Liver (tissue), 9 donors: ENCODE data around the gene MED25. TPM values are rescaled to one million over a fixed set of nuclear protein-coding genes. Genes with fewer than 3 reads are reported as not detected.

Experiments used
- DNase-seq: peaks from one replicate; pipeline ENCODE4 v3.0.0-alpha.2; 2017; ENCODE audit warnings: low spot score
- H3K27ac ChIP-seq, 2 donors: one replicate each; pipeline ENCODE4 v1.7.0; 2013; ENCODE audit warnings: inconsistent platforms in 2 of 2, low read length in 2 of 2, control low read depth in 1 of 2, low read depth in 1 of 2, mild to moderate bottlenecking in 1 of 2
- H3K27me3 ChIP-seq, 4 donors: one replicate each; pipeline versions ENCODE4 v1.6.1 to v1.7.0; 2013; ENCODE audit warnings: low read length in 3 of 4, inconsistent platforms in 1 of 4, mild to moderate bottlenecking in 1 of 4, moderate library complexity in 1 of 4; ENCODE audit not compliant: control insufficient read depth in 4 of 4, insufficient read depth in 4 of 4
- H3K36me3 ChIP-seq, 4 donors: one replicate each; pipeline versions ENCODE4 v1.6.1 to v1.7.0; 2013; ENCODE audit warnings: low read length in 3 of 4, mild to moderate bottlenecking in 3 of 4, low read depth in 1 of 4, moderate library complexity in 1 of 4; ENCODE audit not compliant: control insufficient read depth in 4 of 4, insufficient read depth in 3 of 4
- H3K4me1 ChIP-seq, 4 donors: one replicate each; pipeline versions ENCODE4 v1.6.1 to v1.7.0; 2013; ENCODE audit warnings: low read length in 3 of 4, mild to moderate bottlenecking in 3 of 4, moderate library complexity in 1 of 4; ENCODE audit not compliant: control insufficient read depth in 4 of 4, insufficient read depth in 4 of 4
- H3K4me3 ChIP-seq, 3 donors: one replicate each; pipeline versions ENCODE4 v1.6.1 to v1.7.0; 2013; ENCODE audit warnings: low read length in 3 of 3, control low read depth in 1 of 3, low read depth in 1 of 3, mild to moderate bottlenecking in 1 of 3
- H3K9ac ChIP-seq, 2 donors: one replicate each; pipeline ENCODE4 v1.7.0; 2013; ENCODE audit warnings: low read length in 2 of 2, mild to moderate bottlenecking in 2 of 2, moderate library complexity in 2 of 2, control low read depth in 1 of 2, low read depth in 1 of 2
- H3K9me3 ChIP-seq, 4 donors: one replicate each; pipeline versions ENCODE4 v1.6.1 to v1.7.0; 2013; ENCODE audit warnings: low read length in 3 of 4; ENCODE audit not compliant: control insufficient read depth in 4 of 4
- ATF3 ChIP-seq: IDR thresholded peaks from 2 replicates; pipeline ENCODE4 v1.6.1; 2016; ENCODE audit warnings: antibody characterized with exemption
- CTCF ChIP-seq: fragments of 150-350 bp; IDR thresholded peaks from 2 replicates; pipeline ENCODE4 v1.5.1; 2017; ENCODE audit warnings: improper control_type of control experiment, low read depth, low read length; ENCODE audit not compliant: missing input control
- EGR1 ChIP-seq, 2 donors: IDR thresholded peaks; 2 replicates each; pipeline ENCODE4 v1.6.1; 2016 to 2018; ENCODE audit warnings: antibody characterized with exemption in 2 of 2, low read depth in 2 of 2
- FOXA1 ChIP-seq: IDR thresholded peaks from 2 replicates; pipeline ENCODE4 v1.6.1; 2016; ENCODE audit warnings: antibody characterized with exemption
- FOXA2 ChIP-seq: IDR thresholded peaks from 2 replicates; pipeline ENCODE4 v1.6.1; 2016; ENCODE audit warnings: antibody characterized with exemption
- GABPA ChIP-seq, 2 donors: IDR thresholded peaks in 1 of 2; conservative IDR thresholded peaks in 1 of 2; 2 replicates each; pipeline ENCODE4 v1.6.1; 2016; ENCODE audit warnings: antibody characterized with exemption in 2 of 2, mild to moderate bottlenecking in 1 of 2, moderate library complexity in 1 of 2
- HNF4G ChIP-seq: IDR thresholded peaks from 2 replicates; pipeline ENCODE4 v1.6.1; 2016; ENCODE audit warnings: antibody characterized with exemption
- JUND ChIP-seq, 2 donors: IDR thresholded peaks; 2 replicates each; pipeline ENCODE4 v1.6.1; 2016; ENCODE audit warnings: antibody characterized with exemption in 2 of 2
- MAX ChIP-seq: IDR thresholded peaks from 2 replicates; pipeline ENCODE4 v1.6.1; 2016; ENCODE audit warnings: antibody characterized with exemption
- NR2F2 ChIP-seq: IDR thresholded peaks from 2 replicates; pipeline ENCODE4 v1.6.1; 2016; ENCODE audit warnings: antibody characterized with exemption
- REST ChIP-seq: IDR thresholded peaks from 2 replicates; pipeline ENCODE4 v1.6.1; 2016; ENCODE audit warnings: antibody characterized with exemption, mild to moderate bottlenecking
- RXRA ChIP-seq, 2 donors: IDR thresholded peaks; 2 replicates each; pipeline ENCODE4 v1.6.1; 2017 to 2018; ENCODE audit warnings: antibody characterized with exemption in 2 of 2, mild to moderate bottlenecking in 1 of 2
- YY1 ChIP-seq: IDR thresholded peaks from 2 replicates; pipeline ENCODE4 v1.6.1; 2016; ENCODE audit warnings: antibody characterized with exemption, mild to moderate bottlenecking
- ZBTB33 ChIP-seq: IDR thresholded peaks from 2 replicates; pipeline ENCODE4 v1.6.1; 2016; ENCODE audit warnings: antibody characterized with exemption
- WGBS: extraction: QIAGEN DNeasy Blood & Tissue Kit; methylation state at CpG from one replicate; pipeline ENCODE4 v1.1.7; 2013; 5-methylcytosine and 5-hydroxymethylcytosine counted together
- polyA plus RNA-seq, 2 donors: library from polyadenylated mRNA; stranded (reverse) in 1 of 2; unstranded in 1 of 2; fragments of 200-250 nt in 1 of 2; fragments of >200 nt in 1 of 2; fragmentation: Nextera tagmentation in 1 of 2; extraction: Ambion mirVana in 1 of 2; gene quantifications; one replicate each; pipeline versions ENCODE4 v1.2.1 to v1.2.3, GENCODE V29; 2013 to 2015
- total RNA-seq, 2 donors: library from RNA; depleted of rRNA; stranded (reverse); fragments of >200 nt; gene quantifications; one replicate each; pipeline ENCODE4 v1.2.3, GENCODE V29; 2014
- donor health status: healthy.
- donor health status: healthy.
- donor health status: healthy.
- donor health status: healthy.
- donor health status: healthy.

The MED25 gene
- total and polyA plus RNA-seq, 4 donors = 4.7 to 24.1 (median 9.6) TPM

GRCh38 chr19:49823472-49823871 is 5.4 kb downstream of the MED25 start:
- Histone ChIP-seq H3K4me3 (no peak overlapping the region), H3K36me3 (peaks cover 0 to 17% (median 6%) of the 10 kb centered on the region in 4 donors), H3K27me3 (no peaks in the 10 kb centered on the region), H3K9me3 (no peaks in the 10 kb centered on the region), H3K27ac (no peak overlapping the region), H3K9ac (no peak overlapping the region), H3K4me1 (peaks cover 5 to 11% (median 9%) of the 10 kb centered on the region in 4 donors)
- TF ChIP-seq REST = no peak
- TF ChIP-seq RXRA (IDR thresholded peaks at IDR 0.05) = no peak
- TF ChIP-seq EGR1 (IDR thresholded peaks at IDR 0.05; ENCODE audit: low read depth in 2 of 2) = no peak
- TF ChIP-seq NR2F2 = no peak
- TF ChIP-seq GABPA (IDR thresholded peaks at IDR 0.05 in 1 of 2, conservative IDR thresholded peaks at IDR 0.05 in 1 of 2) = no peak
- no peak for TF ChIP-seq MAX
- TF ChIP-seq FOXA2 = no peak
- no peak for TF ChIP-seq ZBTB33
- WGBS = 93% methylated on average over 12 of the region's 12 CpGs
- DNase-seq = no peak

- Histone ChIP-seq H3K36me3 (peaks cover 0 to 21% (median 6%) of the 10 kb centered on the region in 4 donors), H3K4me1 (no peaks in the 10 kb centered on the region), H3K9ac (no peak overlapping the region), H3K27me3 (no peaks in the 10 kb centered on the region), H3K9me3 (no peaks in the 10 kb centered on the region), H3K4me3 (no peak overlapping the region), H3K27ac (no peak overlapping the region)
- WGBS = 97% methylated on average over 6 of the region's 6 CpGs
- no peak for DNase-seq
- no peak for TF ChIP-seq FOXA1
- TF ChIP-seq MAX = no peak
- no peak for TF ChIP-seq YY1
- no peak for TF ChIP-seq CTCF
- TF ChIP-seq ZBTB33 = no peak
- TF ChIP-seq EGR1 (IDR thresholded peaks at IDR 0.05; ENCODE audit: low read depth in 2 of 2) = no peak
- TF ChIP-seq RXRA (IDR thresholded peaks at IDR 0.05) = no peak
- TF ChIP-seq ATF3 = no peak
- no peak for TF ChIP-seq REST
- no peak for TF ChIP-seq HNF4G
- no peak for TF ChIP-seq JUND (IDR thresholded peaks at IDR 0.05)
These were observed 6.6 kb downstream of the MED25 start for GRCh38 chr19:49824662-49825061.
